Trophoblast cell (in vitro differentiated cells and primary cell): ENCODE measurements around the gene CUTA.
A peak's percentile ranks its signal among the peaks of the same experiment; 100 is the strongest.

ENCODE experiments used
- DNase-seq, 2 donors: peaks; one replicate each; pipeline ENCODE4 v3.0.0-alpha.2; 2016
- H2AFZ ChIP-seq: 2 replicates; pipeline ENCODE4 v1.6.1; 2013; ENCODE audit warnings: low read length, moderate library complexity, mild to moderate bottlenecking; ENCODE audit not compliant: insufficient read depth, poor library complexity
- H2AK5ac ChIP-seq: 2 replicates; pipeline ENCODE4 v1.6.1; 2013; ENCODE audit warnings: mild to moderate bottlenecking, low read length
- H2BK120ac ChIP-seq: 2 replicates; pipeline ENCODE4 v1.6.1; 2013; ENCODE audit warnings: low read length, mild to moderate bottlenecking, moderate library complexity; ENCODE audit not compliant: insufficient read depth, poor library complexity
- H2BK12ac ChIP-seq: 2 replicates; pipeline ENCODE4 v1.6.1; 2013; ENCODE audit warnings: mild to moderate bottlenecking, low read length, moderate library complexity
- H2BK5ac ChIP-seq: 2 replicates; pipeline ENCODE4 v1.6.1; 2013; ENCODE audit warnings: low read length, low read depth, moderate library complexity, mild to moderate bottlenecking; ENCODE audit not compliant: poor library complexity
- H3K14ac ChIP-seq: 2 replicates; pipeline ENCODE4 v1.6.1; 2013; ENCODE audit warnings: mild to moderate bottlenecking, low read length
- H3K18ac ChIP-seq: 2 replicates; pipeline ENCODE4 v1.6.1; 2013; ENCODE audit warnings: mild to moderate bottlenecking, low read length
- H3K23ac ChIP-seq: 2 replicates; pipeline ENCODE4 v1.6.1; 2013; ENCODE audit warnings: low read length
- H3K27ac ChIP-seq: 2 replicates; pipeline ENCODE4 v1.5.1; 2013; ENCODE audit warnings: low read depth, mild to moderate bottlenecking, inconsistent platforms, low read length, moderate library complexity
- H3K27me3 ChIP-seq: 2 replicates; pipeline ENCODE4 v1.6.1; 2013; ENCODE audit warnings: inconsistent platforms, mild to moderate bottlenecking, low read length, moderate library complexity; ENCODE audit not compliant: insufficient read depth
- H3K36me3 ChIP-seq, 2 experiments: 1 replicate in 1 of 2; 2 replicates in 1 of 2; pipeline ENCODE4 v1.6.1; 2013; ENCODE audit warnings: low read length in 2 of 2, mild to moderate bottlenecking in 2 of 2, moderate library complexity in 1 of 2; ENCODE audit not compliant: insufficient read depth in 2 of 2, control insufficient read depth in 1 of 2
- H3K4ac ChIP-seq: 2 replicates; pipeline ENCODE4 v1.6.1; 2013; ENCODE audit warnings: low read depth, mild to moderate bottlenecking, low read length, moderate library complexity
- H3K4me1 ChIP-seq, 2 experiments: 1 replicate in 1 of 2; 2 replicates in 1 of 2; pipeline ENCODE4 v1.6.1; 2013; ENCODE audit warnings: low read length in 2 of 2, mild to moderate bottlenecking in 2 of 2, moderate library complexity in 1 of 2; ENCODE audit not compliant: insufficient read depth in 2 of 2, control insufficient read depth in 1 of 2
- H3K4me2 ChIP-seq: 2 replicates; pipeline ENCODE4 v1.6.1; 2013; ENCODE audit warnings: inconsistent platforms, mild to moderate bottlenecking, low read length, moderate library complexity
- H3K4me3 ChIP-seq: 2 replicates; pipeline ENCODE4 v1.5.1; 2013; ENCODE audit warnings: mild to moderate bottlenecking, low read depth, low read length, inconsistent platforms
- H3K79me1 ChIP-seq: one replicate; pipeline ENCODE4 v1.6.1; 2013; ENCODE audit warnings: low read length
- H3K79me2 ChIP-seq: 2 replicates; pipeline ENCODE4 v1.6.1; 2013; ENCODE audit warnings: low read length, mild to moderate bottlenecking; ENCODE audit not compliant: control insufficient read depth, insufficient read depth, poor library complexity
- H3K9ac ChIP-seq: 2 replicates; pipeline ENCODE4 v1.6.1; 2013; ENCODE audit warnings: mild to moderate bottlenecking, low read length
- H3K9me3 ChIP-seq: 2 replicates; pipeline ENCODE4 v1.6.1; 2013; ENCODE audit warnings: low read depth, mild to moderate bottlenecking, control low read depth, inconsistent platforms, low read length; ENCODE audit not compliant: insufficient read depth
- H4K12ac ChIP-seq: 2 replicates; pipeline ENCODE4 v1.6.1; 2013; ENCODE audit warnings: low read depth, mild to moderate bottlenecking, low read length, moderate library complexity
- H4K8ac ChIP-seq: 2 replicates; pipeline ENCODE4 v1.6.1; 2013; ENCODE audit warnings: low read depth, mild to moderate bottlenecking, low read length, moderate library complexity
- H4K91ac ChIP-seq: one replicate; pipeline ENCODE4 v1.6.1; 2013; ENCODE audit warnings: low read depth, mild to moderate bottlenecking, low read length, moderate library complexity
- WGBS: extraction: QIAGEN DNeasy Blood & Tissue Kit; methylation state at CpG from one replicate; pipeline ENCODE4 v1.1.7; 2013; ENCODE audit warnings: missing lambda C conversion rate; ENCODE audit not compliant: insufficient read length, insufficient coverage; ENCODE audit errors: extremely low coverage; 5-methylcytosine and 5-hydroxymethylcytosine counted together

The CUTA gene

DNA sequence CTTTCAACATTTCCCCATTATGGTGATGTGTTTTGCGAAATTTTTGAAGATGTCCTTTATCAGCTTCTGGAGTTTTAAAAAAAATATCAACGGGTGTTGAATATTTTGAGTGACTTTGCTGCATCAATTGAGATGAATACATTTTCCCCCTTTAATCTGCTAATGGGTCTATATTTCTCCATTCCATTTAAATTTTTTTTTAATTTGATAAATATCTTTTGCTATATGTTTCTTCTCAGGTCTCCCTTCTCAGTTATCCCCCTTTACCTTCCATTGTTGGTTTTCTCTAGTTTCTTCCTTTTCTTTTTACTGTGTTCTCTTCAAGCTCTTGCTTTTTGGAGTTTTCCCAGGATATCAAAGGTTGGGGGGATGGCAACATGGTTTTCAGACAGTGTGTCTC lies 27.7 kb downstream of the CUTA start:
- peaks cover 18% of the 10 kb centered on the region for H3K79me2 ChIP-seq
- H3K9me3 ChIP-seq = no peaks in the 10 kb centered on the region
- no peak overlapping the region for H3K27ac ChIP-seq
- no peaks in the 10 kb centered on the region for H3K36me3 ChIP-seq
- WGBS = no CpG with 5 or more reads among the region's 2 CpGs
- no peak overlapping the region for H2BK120ac ChIP-seq
- no peak overlapping the region for H3K14ac ChIP-seq
- H3K27me3 ChIP-seq = no peaks in the 10 kb centered on the region
- no peak overlapping the region for H3K4ac ChIP-seq
- H4K12ac ChIP-seq = peak overlapping the region; percentile 23
- DNase-seq = no peak
- H3K23ac ChIP-seq = no peak overlapping the region
- H2BK5ac ChIP-seq = no peak overlapping the region
- peak overlapping the region; percentile 76 for H4K8ac ChIP-seq
- no peak overlapping the region for H2AFZ ChIP-seq
- H2BK12ac ChIP-seq = no peak overlapping the region
- H3K79me1 ChIP-seq = peaks cover 6% of the 10 kb centered on the region
- H3K18ac ChIP-seq = no peak overlapping the region
- no peak overlapping the region for H2AK5ac ChIP-seq
- no peak overlapping the region for H3K9ac ChIP-seq
- H3K4me1 ChIP-seq = peaks cover 0 to 12% of the 10 kb centered on the region in 2 experiments
- no peak overlapping the region for H3K4me3 ChIP-seq
- H4K91ac ChIP-seq = peak overlapping the region; percentile 26
- H3K4me2 ChIP-seq = no peak overlapping the region

DNA sequence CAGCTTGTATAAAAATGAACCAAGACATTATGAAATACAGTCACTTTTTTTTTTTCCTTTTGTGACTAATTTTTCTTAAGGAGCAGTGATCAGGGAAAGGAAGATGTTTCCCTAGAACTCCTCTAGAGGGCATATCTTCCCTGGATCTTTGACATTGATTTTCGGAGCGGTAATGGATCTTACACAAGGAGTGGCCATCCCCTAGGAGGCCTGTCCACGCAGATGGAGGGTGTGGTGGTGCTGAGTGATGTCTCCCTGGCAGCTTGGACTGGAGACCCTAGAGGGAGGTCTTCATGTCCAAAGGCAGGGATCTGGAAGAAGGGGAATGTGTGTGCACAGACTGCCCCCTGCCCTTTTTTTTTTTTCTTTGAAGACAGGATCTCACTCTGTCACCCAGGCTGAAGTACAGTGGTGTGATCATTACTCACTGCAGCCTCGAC lies 33.3 kb downstream of the CUTA start:
- H2AFZ ChIP-seq = no peak overlapping the region
- no peaks in the 10 kb centered on the region for H3K36me3 ChIP-seq
- no peaks in the 10 kb centered on the region for H3K9me3 ChIP-seq
- H2AK5ac ChIP-seq = no peak overlapping the region
- no peak overlapping the region for H4K12ac ChIP-seq
- H4K91ac ChIP-seq = no peak overlapping the region
- H2BK5ac ChIP-seq = no peak overlapping the region
- no peak overlapping the region for H2BK12ac ChIP-seq
- H3K79me1 ChIP-seq = no peaks in the 10 kb centered on the region
- H3K27me3 ChIP-seq = no peaks in the 10 kb centered on the region
- no CpG with 5 or more reads among the region's 4 CpGs for WGBS
- DNase-seq = peak; percentile 29 to 69
- no peak overlapping the region for H3K18ac ChIP-seq
- H2BK120ac ChIP-seq = no peak overlapping the region
- H3K79me2 ChIP-seq = no peaks in the 10 kb centered on the region
- no peak overlapping the region for H3K14ac ChIP-seq
- no peak overlapping the region for H3K4me3 ChIP-seq
- H3K4ac ChIP-seq = no peak overlapping the region
- no peak overlapping the region for H4K8ac ChIP-seq
- no peak overlapping the region for H3K23ac ChIP-seq
- H3K9ac ChIP-seq = no peak overlapping the region
- no peak overlapping the region for H3K27ac ChIP-seq
- no peaks in the 10 kb centered on the region for H3K4me1 ChIP-seq
- no peak overlapping the region for H3K4me2 ChIP-seq

- no peak overlapping the region for H3K27ac ChIP-seq
These were observed 34.3 kb downstream of the CUTA start for GRCh38 chr6:33383427-33384185.

DNA sequence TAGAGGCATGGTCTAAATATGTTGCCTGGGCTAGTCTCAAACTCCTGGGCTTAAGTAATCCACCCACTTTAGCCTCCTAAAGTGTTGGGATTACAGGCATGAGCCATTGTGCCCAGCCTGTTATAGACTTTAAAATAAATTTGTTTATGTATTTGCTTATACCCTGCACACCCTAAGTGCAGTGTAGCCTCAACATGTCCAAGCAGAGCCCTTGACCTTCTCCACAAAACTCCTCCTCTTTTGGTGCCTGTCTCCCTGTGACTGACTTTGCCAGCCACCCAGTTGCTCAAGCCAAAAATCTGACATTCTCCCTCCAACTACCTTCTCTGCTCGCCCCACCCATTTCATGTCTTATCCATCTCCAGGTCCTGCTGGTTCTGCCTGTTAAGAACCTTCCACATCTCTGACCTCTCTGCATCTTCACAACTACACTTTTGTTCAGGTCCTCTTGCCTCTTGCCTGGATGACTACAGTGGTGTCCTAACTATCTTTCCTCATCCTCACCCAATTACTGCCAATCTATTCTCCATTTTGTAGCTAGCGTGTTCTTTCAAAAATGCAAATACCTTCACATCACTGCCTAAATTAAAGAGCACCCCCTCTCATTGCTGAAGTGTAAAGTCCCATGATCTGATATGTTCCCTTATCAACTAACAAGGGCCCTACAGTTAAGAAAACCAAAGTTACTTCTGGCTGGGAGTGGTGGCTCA lies 37.5 kb downstream of the CUTA start:
- no peaks in the 10 kb centered on the region for H3K27me3 ChIP-seq
- no peak overlapping the region for H2BK5ac ChIP-seq
- H3K4me3 ChIP-seq = no peak overlapping the region
- H3K23ac ChIP-seq = no peak overlapping the region
- no peak overlapping the region for H3K4ac ChIP-seq
- H3K27ac ChIP-seq = no peak overlapping the region
- no peaks in the 10 kb centered on the region for H3K4me1 ChIP-seq
- no peak for DNase-seq
- no peak overlapping the region for H3K14ac ChIP-seq
- H2AK5ac ChIP-seq = no peak overlapping the region
- no peak overlapping the region for H2BK120ac ChIP-seq
- H3K9me3 ChIP-seq = no peaks in the 10 kb centered on the region
- no peak overlapping the region for H4K8ac ChIP-seq
- H4K91ac ChIP-seq = no peak overlapping the region
- H3K79me2 ChIP-seq = no peaks in the 10 kb centered on the region
- peak overlapping the region; percentile 63 for H3K9ac ChIP-seq
- no peaks in the 10 kb centered on the region for H3K79me1 ChIP-seq
- no peak overlapping the region for H4K12ac ChIP-seq
- H2AFZ ChIP-seq = no peak overlapping the region
- H3K18ac ChIP-seq = no peak overlapping the region
- no peaks in the 10 kb centered on the region for H3K36me3 ChIP-seq
- no CpG with 5 or more reads among the region's 2 CpGs for WGBS
- H2BK12ac ChIP-seq = no peak overlapping the region
- no peak overlapping the region for H3K4me2 ChIP-seq

More at GRCh38 chr6:33383427-33384185, 34.3 kb downstream of the CUTA start:
- H3K9ac ChIP-seq = no peak overlapping the region
- H3K4me3 ChIP-seq = no peak overlapping the region
- no peak overlapping the region for H2AK5ac ChIP-seq
- H3K79me1 ChIP-seq = no peaks in the 10 kb centered on the region
- H2AFZ ChIP-seq = no peak overlapping the region
- no peaks in the 10 kb centered on the region for H3K79me2 ChIP-seq
- WGBS = no CpG with 5 or more reads among the region's 10 CpGs
- H3K23ac ChIP-seq = no peak overlapping the region
- no peak overlapping the region for H3K18ac ChIP-seq
- no peaks in the 10 kb centered on the region for H3K27me3 ChIP-seq
- H3K14ac ChIP-seq = no peak overlapping the region
- no peak overlapping the region for H4K12ac ChIP-seq
- H2BK12ac ChIP-seq = no peak overlapping the region
- no peak overlapping the region for H4K91ac ChIP-seq
- no peak overlapping the region for H3K4me2 ChIP-seq
- no peaks in the 10 kb centered on the region for H3K36me3 ChIP-seq
- H3K4me1 ChIP-seq = no peaks in the 10 kb centered on the region
- no peak overlapping the region for H4K8ac ChIP-seq
- no peak overlapping the region for H2BK120ac ChIP-seq
- no peak overlapping the region for H2BK5ac ChIP-seq
- H3K9me3 ChIP-seq = no peaks in the 10 kb centered on the region
- no peak overlapping the region for H3K4ac ChIP-seq
- no peak for DNase-seq
